ENCODE results near the gene PGBD4. TPM values are rescaled to one million over a fixed set of nuclear protein-coding genes. Genes with fewer than 3 reads are reported as not detected.

The PGBD4 gene
- total RNA-seq, 1 experiment from 2014 or later = 1.1 TPM

DNA sequence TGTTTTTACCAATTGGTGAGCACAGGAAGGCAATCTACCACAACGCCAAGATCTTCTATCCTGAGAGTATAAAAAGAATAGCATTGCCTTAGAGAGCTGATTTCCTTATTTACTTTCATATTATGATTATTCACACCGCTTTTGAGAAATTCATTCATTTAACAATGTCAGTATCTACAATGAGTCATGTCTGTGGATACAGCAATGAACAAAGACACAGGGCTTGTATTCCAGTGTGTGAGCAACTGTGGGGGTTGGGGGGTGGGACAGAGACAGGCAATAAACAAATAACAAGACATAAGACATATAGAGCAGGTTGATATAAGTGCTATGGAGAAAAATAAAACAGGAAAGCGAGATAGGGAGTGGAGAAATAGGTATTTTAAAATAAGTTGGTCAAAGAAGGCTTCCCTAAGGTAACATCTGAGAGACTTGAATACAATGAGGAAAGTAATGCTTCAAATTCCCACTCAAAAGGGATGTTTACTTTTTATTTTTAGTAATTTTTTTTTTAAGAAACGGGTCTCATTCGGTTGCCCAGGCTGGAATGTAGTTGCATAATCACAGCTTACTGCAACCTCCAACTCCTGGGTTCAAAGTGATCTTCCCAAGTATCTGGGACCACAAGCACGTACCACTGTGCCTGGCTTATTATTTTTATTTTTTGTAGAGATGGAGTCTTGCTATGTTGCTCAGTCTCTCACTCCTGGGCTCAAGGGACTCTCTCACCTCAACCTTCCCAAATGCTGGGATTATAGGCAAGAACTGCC lies 45.7 kb downstream of the PGBD4 start:
- DNase-seq (ENCODE audit: low spot score) (no peak), ATAC-seq (no peak)
- ChIA-PET CTCF (no interaction called here), POLR2A (no interaction called here)
- H3K4me3 Mint-ChIP-seq = no peak overlapping the region
- peak overlapping the region; percentile 11; the same call in 1 of the 2 replicates for H3K27ac Mint-ChIP-seq
- TF ChIP-seq, protein P1, sequence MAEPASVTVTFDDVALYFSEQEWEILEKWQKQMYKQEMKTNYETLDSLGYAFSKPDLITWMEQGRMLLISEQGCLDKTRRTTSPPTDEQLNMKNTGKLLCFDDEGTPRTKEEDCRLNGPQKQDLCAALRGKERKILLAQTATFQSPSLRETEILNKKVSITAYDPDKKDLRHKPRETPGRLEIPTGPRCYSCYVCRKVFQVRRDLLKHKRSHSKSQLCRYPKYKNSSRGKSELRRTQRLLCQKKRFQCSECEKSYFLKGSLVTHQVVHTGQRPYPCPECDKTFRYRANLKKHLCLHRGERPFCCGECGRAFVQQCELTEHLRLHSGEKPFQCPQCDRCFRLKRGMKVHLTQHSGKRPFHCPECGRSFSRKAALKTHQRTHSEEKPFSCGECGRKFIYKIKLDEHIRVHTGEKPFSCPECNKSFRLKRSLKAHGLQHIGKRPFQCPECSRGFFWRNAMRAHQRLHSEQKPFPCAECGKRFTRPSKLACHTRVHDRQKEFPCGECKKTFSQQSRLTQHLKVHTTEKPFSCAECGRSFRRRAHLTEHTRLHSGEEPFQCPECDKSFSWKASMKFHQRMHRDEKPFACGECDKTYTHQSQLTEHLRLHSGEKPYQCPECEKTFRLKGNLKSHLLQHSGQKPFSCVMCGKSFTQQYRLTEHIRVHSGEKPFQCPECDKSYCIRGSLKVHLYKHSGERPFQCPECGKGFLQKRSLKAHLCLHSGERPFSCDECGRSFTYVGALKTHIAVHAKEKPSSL (CRISPR knock-in tag; conservative IDR thresholded peaks at IDR 0.05) = no peak
- TF ChIP-seq GTF2I (CRISPR knock-in tag; conservative IDR thresholded peaks at IDR 0.05) = no peak
- no peak for TF ChIP-seq ZNF138 (CRISPR knock-in tag; conservative IDR thresholded peaks at IDR 0.05)
- no peak for TF ChIP-seq HMGA2 (CRISPR knock-in tag; IDR thresholded peaks at IDR 0.05)
- TF ChIP-seq CREM (CRISPR knock-in tag; IDR thresholded peaks at IDR 0.05) = no peak
- TF ChIP-seq, protein P2, sequence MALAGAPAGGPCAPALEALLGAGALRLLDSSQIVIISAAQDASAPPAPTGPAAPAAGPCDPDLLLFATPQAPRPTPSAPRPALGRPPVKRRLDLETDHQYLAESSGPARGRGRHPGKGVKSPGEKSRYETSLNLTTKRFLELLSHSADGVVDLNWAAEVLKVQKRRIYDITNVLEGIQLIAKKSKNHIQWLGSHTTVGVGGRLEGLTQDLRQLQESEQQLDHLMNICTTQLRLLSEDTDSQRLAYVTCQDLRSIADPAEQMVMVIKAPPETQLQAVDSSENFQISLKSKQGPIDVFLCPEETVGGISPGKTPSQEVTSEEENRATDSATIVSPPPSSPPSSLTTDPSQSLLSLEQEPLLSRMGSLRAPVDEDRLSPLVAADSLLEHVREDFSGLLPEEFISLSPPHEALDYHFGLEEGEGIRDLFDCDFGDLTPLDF (CRISPR knock-in tag; IDR thresholded peaks at IDR 0.05) = no peak
- TF ChIP-seq ZNF671 (CRISPR knock-in tag; IDR thresholded peaks at IDR 0.05) = no peak
- TF ChIP-seq ESRRA (CRISPR knock-in tag; IDR thresholded peaks at IDR 0.05; ENCODE audit: borderline replicate concordance) = no peak
- no peak for TF ChIP-seq FOXJ3 (CRISPR knock-in tag; IDR thresholded peaks at IDR 0.05; ENCODE audit: borderline replicate concordance)
- no peak for TF ChIP-seq TCF7 (CRISPR knock-in tag; IDR thresholded peaks at IDR 0.05; ENCODE audit: low read depth)
- TF ChIP-seq MXD4 (CRISPR knock-in tag; IDR thresholded peaks at IDR 0.05; ENCODE audit: borderline replicate concordance) = no peak
- TF ChIP-seq FOXP1 (CRISPR knock-in tag; IDR thresholded peaks at IDR 0.05; ENCODE audit: borderline replicate concordance) = no peak
- TF ChIP-seq, protein P3, sequence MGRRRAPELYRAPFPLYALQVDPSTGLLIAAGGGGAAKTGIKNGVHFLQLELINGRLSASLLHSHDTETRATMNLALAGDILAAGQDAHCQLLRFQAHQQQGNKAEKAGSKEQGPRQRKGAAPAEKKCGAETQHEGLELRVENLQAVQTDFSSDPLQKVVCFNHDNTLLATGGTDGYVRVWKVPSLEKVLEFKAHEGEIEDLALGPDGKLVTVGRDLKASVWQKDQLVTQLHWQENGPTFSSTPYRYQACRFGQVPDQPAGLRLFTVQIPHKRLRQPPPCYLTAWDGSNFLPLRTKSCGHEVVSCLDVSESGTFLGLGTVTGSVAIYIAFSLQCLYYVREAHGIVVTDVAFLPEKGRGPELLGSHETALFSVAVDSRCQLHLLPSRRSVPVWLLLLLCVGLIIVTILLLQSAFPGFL (CRISPR knock-in tag; IDR thresholded peaks at IDR 0.05; ENCODE audit: borderline replicate concordance) = no peak
- no peak for TF ChIP-seq FOXK1 (CRISPR knock-in tag; IDR thresholded peaks at IDR 0.05)
- no peak for TF ChIP-seq RELA (CRISPR knock-in tag; IDR thresholded peaks at IDR 0.05; ENCODE audit: borderline replicate concordance)
- TF ChIP-seq, protein P4, sequence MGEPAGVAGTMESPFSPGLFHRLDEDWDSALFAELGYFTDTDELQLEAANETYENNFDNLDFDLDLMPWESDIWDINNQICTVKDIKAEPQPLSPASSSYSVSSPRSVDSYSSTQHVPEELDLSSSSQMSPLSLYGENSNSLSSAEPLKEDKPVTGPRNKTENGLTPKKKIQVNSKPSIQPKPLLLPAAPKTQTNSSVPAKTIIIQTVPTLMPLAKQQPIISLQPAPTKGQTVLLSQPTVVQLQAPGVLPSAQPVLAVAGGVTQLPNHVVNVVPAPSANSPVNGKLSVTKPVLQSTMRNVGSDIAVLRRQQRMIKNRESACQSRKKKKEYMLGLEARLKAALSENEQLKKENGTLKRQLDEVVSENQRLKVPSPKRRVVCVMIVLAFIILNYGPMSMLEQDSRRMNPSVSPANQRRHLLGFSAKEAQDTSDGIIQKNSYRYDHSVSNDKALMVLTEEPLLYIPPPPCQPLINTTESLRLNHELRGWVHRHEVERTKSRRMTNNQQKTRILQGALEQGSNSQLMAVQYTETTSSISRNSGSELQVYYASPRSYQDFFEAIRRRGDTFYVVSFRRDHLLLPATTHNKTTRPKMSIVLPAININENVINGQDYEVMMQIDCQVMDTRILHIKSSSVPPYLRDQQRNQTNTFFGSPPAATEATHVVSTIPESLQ (CRISPR knock-in tag; IDR thresholded peaks at IDR 0.05) = no peak
- no peak for TF ChIP-seq NFE2L1 (CRISPR knock-in tag; IDR thresholded peaks at IDR 0.05)
- TF ChIP-seq, protein P5, sequence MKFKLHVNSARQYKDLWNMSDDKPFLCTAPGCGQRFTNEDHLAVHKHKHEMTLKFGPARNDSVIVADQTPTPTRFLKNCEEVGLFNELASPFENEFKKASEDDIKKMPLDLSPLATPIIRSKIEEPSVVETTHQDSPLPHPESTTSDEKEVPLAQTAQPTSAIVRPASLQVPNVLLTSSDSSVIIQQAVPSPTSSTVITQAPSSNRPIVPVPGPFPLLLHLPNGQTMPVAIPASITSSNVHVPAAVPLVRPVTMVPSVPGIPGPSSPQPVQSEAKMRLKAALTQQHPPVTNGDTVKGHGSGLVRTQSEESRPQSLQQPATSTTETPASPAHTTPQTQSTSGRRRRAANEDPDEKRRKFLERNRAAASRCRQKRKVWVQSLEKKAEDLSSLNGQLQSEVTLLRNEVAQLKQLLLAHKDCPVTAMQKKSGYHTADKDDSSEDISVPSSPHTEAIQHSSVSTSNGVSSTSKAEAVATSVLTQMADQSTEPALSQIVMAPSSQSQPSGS (CRISPR knock-in tag; IDR thresholded peaks at IDR 0.05; ENCODE audit: borderline replicate concordance, low read depth) = no peak
- TF ChIP-seq, protein P6, sequence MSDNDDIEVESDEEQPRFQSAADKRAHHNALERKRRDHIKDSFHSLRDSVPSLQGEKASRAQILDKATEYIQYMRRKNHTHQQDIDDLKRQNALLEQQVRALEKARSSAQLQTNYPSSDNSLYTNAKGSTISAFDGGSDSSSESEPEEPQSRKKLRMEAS (CRISPR knock-in tag; IDR thresholded peaks at IDR 0.05) = no peak
- no peak for TF ChIP-seq ZBTB21 (CRISPR knock-in tag; IDR thresholded peaks at IDR 0.05; ENCODE audit: borderline replicate concordance)
- no peaks in the 10 kb centered on the region for H3K4me1 Mint-ChIP-seq
- peaks cover 46% of the 10 kb centered on the region for H3K36me3 Mint-ChIP-seq
- no peaks in the 10 kb centered on the region for H3K9me3 Mint-ChIP-seq
- H3K27me3 Mint-ChIP-seq (ENCODE audit: low read depth) = no peaks in the 10 kb centered on the region

Data from WTC11 (cell line).